Activated CD4-positive, CD25-positive, alpha-beta regulatory T cell treated with anti-CD3 and anti-CD28 coated beads, Interleukin-2, amount 50 U/mL, for 16 hours (primary cell): Measurements from ENCODE around the gene PDS5A.
"Not testable (repeated sequence)": the region's sequence is repeated elsewhere in the genome, so short reads cannot be mapped to it uniquely, and the experiment has no call there.

Experiments
- DNase-seq: peaks from one replicate; pipeline ENCODE4 v3.0.0-alpha.2; 2020; ENCODE audit warnings: low read depth, low spot score

The PDS5A gene

GRCh38 chr4:39900966-39901365, 76.7 kb downstream of the PDS5A start:
- DNase-seq, result no peak

GRCh38 chr4:39899291-39899690, 78.4 kb downstream of the PDS5A start:
- DNase-seq, result no peak

- no peak for DNase-seq
These were observed 79.7 kb downstream of the PDS5A start for GRCh38 chr4:39898015-39898414.

GRCh38 chr4:39893693-39894072, 84.0 kb downstream of the PDS5A start:
- no peak for DNase-seq

- DNase-seq, result no peak
These were observed 84.6 kb downstream of the PDS5A start for GRCh38 chr4:39892988-39893692.

- DNase-seq, result no peak
These were observed 88.5 kb downstream of the PDS5A start for GRCh38 chr4:39889226-39889625.

- no peak for DNase-seq
These were observed 89.2 kb downstream of the PDS5A start for GRCh38 chr4:39888541-39888940.

- DNase-seq, result no peak
These were observed 94.1 kb downstream of the PDS5A start for GRCh38 chr4:39883646-39884045.

- no peak for DNase-seq
These were observed 95.9 kb downstream of the PDS5A start for GRCh38 chr4:39881789-39882188.

- no peak for DNase-seq
These were observed 99.7 kb downstream of the PDS5A start for GRCh38 chr4:39877971-39878370.

- no peak for DNase-seq
These were observed 103.9 kb downstream of the PDS5A start for GRCh38 chr4:39873823-39874222.

- no peak for DNase-seq
These were observed 112.4 kb downstream of the PDS5A start for GRCh38 chr4:39865280-39865679.

- no peak for DNase-seq
These were observed 113.3 kb downstream of the PDS5A start for GRCh38 chr4:39864391-39864790.

GRCh38 chr4:39860804-39861203, 116.9 kb downstream of the PDS5A start:
- DNase-seq, result no peak

GRCh38 chr4:39855909-39856512, 121.7 kb downstream of the PDS5A start:
- no peak for DNase-seq

- no peak for DNase-seq
These were observed 125.1 kb downstream of the PDS5A start for GRCh38 chr4:39852636-39853035.

- DNase-seq, result no peak
These were observed 127.0 kb downstream of the PDS5A start for GRCh38 chr4:39850727-39851126.

GRCh38 chr4:39846705-39847104, 131.0 kb downstream of the PDS5A start:
- no peak for DNase-seq

GRCh38 chr4:39846120-39846519, 131.6 kb downstream of the PDS5A start:
- no peak for DNase-seq

GRCh38 chr4:39841894-39842293, 135.8 kb downstream of the PDS5A start:
- DNase-seq, result no peak

GRCh38 chr4:39840516-39840915, 137.2 kb downstream of the PDS5A start:
- DNase-seq, result not testable (repeated sequence)

- no peak for DNase-seq
These were observed 137.7 kb downstream of the PDS5A start for GRCh38 chr4:39840027-39840426.

GRCh38 chr4:39838431-39838830, 139.3 kb downstream of the PDS5A start:
- not testable (repeated sequence) for DNase-seq

- no peak for DNase-seq
These were observed 143.4 kb downstream of the PDS5A start for GRCh38 chr4:39834269-39834668.
